ENCODE results near the gene GLE1.

Gene GLE1

GRCh38 chr9:128551657-128552152 is 47.2 kb downstream of the GLE1 start:
- H3K27ac ChIP-seq = peak overlapping the region; percentile 94 to 99
- no peak for TF ChIP-seq CTCF (IDR thresholded peaks at IDR 0.05)
- peak; percentile 92 for DNase-seq (ENCODE audit: low spot score)

GRCh38 chr9:128552153-128552743 is 47.7 kb downstream of the GLE1 start, which contains the start of gene SPTAN1:
Gene SPTAN1 (plus strand): TSS chr9:128552587. CDS start chr9:128566741, 14,154 bp downstream.
- no peak for TF ChIP-seq CTCF (IDR thresholded peaks at IDR 0.05)
- DNase-seq (ENCODE audit: low spot score) = peak; percentile 93
- Histone ChIP-seq H3K27ac (peak within 1 kb of the TSS; percentile 94 to 99), H3K4me3 (peak within 1 kb of the TSS; percentile 100)

More at GRCh38 chr9:128551657-128552152, 47.2 kb downstream of the GLE1 start:
- H3K4me3 ChIP-seq = peak overlapping the region; percentile 100

- peak overlapping the region; percentile 100 for H3K4me3 ChIP-seq
- DNase-seq (ENCODE audit: low spot score) = no peak
- no peak for TF ChIP-seq CTCF (IDR thresholded peaks at IDR 0.05)
- H3K27ac ChIP-seq = peak overlapping the region; percentile 94 to 99
Observed at GRCh38 chr9:128552744-128553440, 48.4 kb downstream of the GLE1 start.

- peak overlapping the region; percentile 100 for H3K4me3 ChIP-seq
- no peak for DNase-seq (ENCODE audit: low spot score)
- peak overlapping the region; percentile 94 to 99 for H3K27ac ChIP-seq
- TF ChIP-seq CTCF (IDR thresholded peaks at IDR 0.05) = no peak
Observed at GRCh38 chr9:128553728-128554127, 49.2 kb downstream of the GLE1 start.

- Histone ChIP-seq H3K4me3 (peak overlapping the region; percentile 100), H3K27ac (peak overlapping the region; percentile 94 to 99)
- no peak for TF ChIP-seq CTCF (IDR thresholded peaks at IDR 0.05)
- DNase-seq (ENCODE audit: low spot score) = peak; percentile 87
Observed at GRCh38 chr9:128554155-128554862, 49.8 kb downstream of the GLE1 start.

GRCh38 chr9:128555180-128555721 is 50.7 kb downstream of the GLE1 start:
- Histone ChIP-seq H3K4me3 (peak overlapping the region; percentile 100), H3K27ac (peak overlapping the region; percentile 48 to 99)
- TF ChIP-seq CTCF (IDR thresholded peaks at IDR 0.05) = no peak
- DNase-seq (ENCODE audit: low spot score) = no peak

Measured in coronary artery (tissue), 2 donors.